ENCODE measurements around the gene AKAP4.

AKAP4 gene

GRCh38 chrX:50188859-50189600 lies 11.8 kb downstream of the AKAP4 start:
- no peak for DNase-seq (ENCODE audit: low read depth)
- no peak for TF ChIP-seq CTCF (IDR thresholded peaks at IDR 0.05; ENCODE audit: control insufficient read depth, insufficient read depth, low read depth, low read length, missing control alignments)

GRCh38 chrX:50183891-50184290 lies 16.9 kb downstream of the AKAP4 start:
- TF ChIP-seq CTCF (IDR thresholded peaks at IDR 0.05; ENCODE audit: control insufficient read depth, insufficient read depth, low read depth, low read length, missing control alignments): no peak
- DNase-seq (ENCODE audit: low read depth): no peak

More at GRCh38 chrX:50188859-50189600, 11.8 kb downstream of the AKAP4 start:
- H3K4me3 ChIP-seq (ENCODE audit: control insufficient read depth, low read depth, low read length): no peak overlapping the region

GRCh38 chrX:50180073-50180940 lies 20.5 kb downstream of the AKAP4 start:
- TF ChIP-seq CTCF (IDR thresholded peaks at IDR 0.05; ENCODE audit: control insufficient read depth, insufficient read depth, low read depth, low read length, missing control alignments): no peak
- DNase-seq (ENCODE audit: low read depth): no peak
- H3K4me3 ChIP-seq (ENCODE audit: control insufficient read depth, low read depth, low read length): no peak overlapping the region

More at GRCh38 chrX:50183891-50184290, 16.9 kb downstream of the AKAP4 start:
- no peak overlapping the region for H3K4me3 ChIP-seq (ENCODE audit: control insufficient read depth, low read depth, low read length)

- no peak for DNase-seq (ENCODE audit: low read depth)
- no peak overlapping the region for H3K4me3 ChIP-seq (ENCODE audit: control insufficient read depth, low read depth, low read length)
- no peak for TF ChIP-seq CTCF (IDR thresholded peaks at IDR 0.05; ENCODE audit: control insufficient read depth, insufficient read depth, low read depth, low read length, missing control alignments)
Measured at GRCh38 chrX:50169717-50170116, 31.1 kb downstream of the AKAP4 start.

- DNase-seq (ENCODE audit: low read depth): no peak
- no peak for TF ChIP-seq CTCF (IDR thresholded peaks at IDR 0.05; ENCODE audit: control insufficient read depth, insufficient read depth, low read depth, low read length, missing control alignments)
- no peak overlapping the region for H3K4me3 ChIP-seq (ENCODE audit: control insufficient read depth, low read depth, low read length)
Measured at GRCh38 chrX:50168241-50168687, 32.5 kb downstream of the AKAP4 start.

GRCh38 chrX:50167366-50167765 lies 33.4 kb downstream of the AKAP4 start:
- TF ChIP-seq CTCF (IDR thresholded peaks at IDR 0.05; ENCODE audit: control insufficient read depth, insufficient read depth, low read depth, low read length, missing control alignments): no peak
- no peak for DNase-seq (ENCODE audit: low read depth)
- no peak overlapping the region for H3K4me3 ChIP-seq (ENCODE audit: control insufficient read depth, low read depth, low read length)
